Measurements from ENCODE around the gene ZNF70. TPM values are rescaled to one million over a fixed set of nuclear protein-coding genes. Genes with fewer than 3 reads are reported as not detected.
A peak's percentile ranks its signal among the peaks of the same experiment; 100 is the strongest.

ZNF70 gene
- total and polyA plus RNA-seq, 2 of the 13 experiments (the other 11 are each of a cell fraction or from before 2014, with no cell fraction given): 0.62 to 3.6 TPM

GRCh38 chr22:23764899-23765881 lies 14.3 kb upstream of the ZNF70 start (continued):
- TF ChIP-seq DDIT3 (CRISPR knock-in tag; IDR thresholded peaks at IDR 0.05): peak; percentile 95; the same call in 1 of the 2 replicates
- peak; percentile 85 for TF ChIP-seq KLF6 (CRISPR knock-in tag; IDR thresholded peaks at IDR 0.05)
- TF ChIP-seq ARID5B (CRISPR knock-in tag; IDR thresholded peaks at IDR 0.05): peak; percentile 51; the same call in 1 of the 2 replicates
- peak; percentile 67 for TF ChIP-seq HNF4A (CRISPR knock-in tag; IDR thresholded peaks at IDR 0.05)
- TF ChIP-seq KDM4B (CRISPR knock-in tag; IDR thresholded peaks at IDR 0.05): 0 out of 2 replicates have a peak, but pooled peaks have one; percentile 35
- peak; percentile 69 for TF ChIP-seq SALL1 (CRISPR knock-in tag; IDR thresholded peaks at IDR 0.05)
- TF ChIP-seq HMG20A (CRISPR knock-in tag; IDR thresholded peaks at IDR 0.05; ENCODE audit: borderline replicate concordance): peak; percentile 54; the same call in 1 of the 2 replicates
- peak; percentile 67; the same call in 1 of the 2 replicates for TF ChIP-seq ZNF574 (CRISPR knock-in tag; IDR thresholded peaks at IDR 0.05)
- 0 out of 2 replicates have a peak, but pooled peaks have one; percentile 45 for TF ChIP-seq ZBTB25 (CRISPR knock-in tag; IDR thresholded peaks at IDR 0.05)
- peak; percentile 93 for TF ChIP-seq ZBTB33 (CRISPR knock-in tag; IDR thresholded peaks at IDR 0.05)
- TF ChIP-seq HIC2 (CRISPR knock-in tag; IDR thresholded peaks at IDR 0.05; ENCODE audit: low read depth): peak; percentile 75; the same call in 1 of the 2 replicates
- TF ChIP-seq CEBPB (IDR thresholded peaks at IDR 0.05; ENCODE audit: borderline replicate concordance, low read depth, low read length): peak; percentile 89
- no peak for TF ChIP-seq FOXP1 (IDR thresholded peaks at IDR 0.05)
- TF ChIP-seq FOXP1 (CRISPR knock-in tag; IDR thresholded peaks at IDR 0.05): peak; percentile 24; the same call in 1 of the 2 replicates
